Measurements from ENCODE around the gene SPOCD1.

The SPOCD1 gene

Small RNAs within 50 kb of the gene (small RNA-seq; reads per million reads assigned to genes)
- 0 reads per million in 2 experiments for gene MIR4254
